Right lobe of liver (tissue), 6 donors: Measurements from ENCODE around the gene CXXC1. TPM values are rescaled to one million over a fixed set of nuclear protein-coding genes. Genes with fewer than 3 reads are reported as not detected.
A peak's percentile ranks its signal among the peaks of the same experiment; 100 is the strongest.

Experiments used
- ATAC-seq, 4 donors: fragments of 200-7000 bp; cut with Tn5 transposase; one replicate each; pipeline ENCODE4 v1.9.1; 2020; ENCODE audit warnings: mild to moderate bottlenecking in 4 of 4, moderate library complexity in 4 of 4
- DNase-seq, 3 donors: peaks; one replicate each; pipeline ENCODE4 v3.0.0-alpha.2; 2020
- H3K27ac ChIP-seq, 3 donors: fragments of 200-600 bp; one replicate each; pipeline ENCODE4 v1.8.0; 2022
- H3K27me3 ChIP-seq, 2 donors: fragments of 200-600 bp; one replicate each; pipeline ENCODE4 v1.8.0; 2022
- H3K36me3 ChIP-seq, 4 donors: fragments of 200-600 bp; sonication (generic) in 1 of 4; one replicate each; pipeline versions ENCODE4 v1.5.1 to v1.8.0; 2017 to 2022; ENCODE audit warnings: control low read depth in 1 of 4
- H3K4me1 ChIP-seq, 4 donors: fragments of 200-600 bp; sonication (generic) in 1 of 4; one replicate each; pipeline versions ENCODE4 v1.5.1 to v1.8.0; 2017 to 2022; ENCODE audit warnings: control low read depth in 1 of 4
- H3K4me3 ChIP-seq, 3 donors: fragments of 200-600 bp; one replicate each; pipeline ENCODE4 v1.8.0; 2022
- H3K9me3 ChIP-seq, 4 donors: fragments of 200-600 bp; sonication (generic) in 1 of 4; one replicate each; pipeline versions ENCODE4 v1.5.1 to v1.8.0; 2017 to 2022; ENCODE audit warnings: control low read depth in 1 of 4
- POLR2A ChIP-seq: fragments of 450-650 bp; IDR thresholded peaks from one replicate; pipeline ENCODE4 v1.6.1; 2017; ENCODE audit warnings: antibody characterized with exemption, mild to moderate bottlenecking
- WGBS: methylation state at CpG from one replicate; pipeline ENCODE4 v1.1.6; 2018; ENCODE audit warnings: low coverage, low lambda C conversion rate; ENCODE audit not compliant: insufficient coverage; ENCODE audit errors: missing lambda C conversion rate; 5-methylcytosine and 5-hydroxymethylcytosine counted together
- intact Hi-C, 2 donors: fragments of 100-400 bp; cut with DNase I; formaldehyde crosslinking; loops; one replicate each; pipeline versions ENCODE4 v1.11.2 to v1.14.1; 2022
- total RNA-seq, 6 experiments: library from RNA; depleted of rRNA in 2 of 6; stranded (reverse); fragments of >200 nt in 2 of 6; fragmentation: NEBNext Ultra II Directional in 3 of 6; extraction: Animal tissue kit (Norgen Biotek cat#: 25700) in 3 of 6; gene quantifications; one replicate each; pipeline versions ENCODE4 v1.1.0 to v1.2.4, GENCODE V29; 2016 to 2023
- TF ChIP-seq, protein P1 (sequence below), 4 donors: fragments of 200-600 bp in 3 of 4; fragments of 450-650 bp in 1 of 4; IDR thresholded peaks; one replicate each; pipeline versions ENCODE4 v1.5.1 to v1.8.0; 2016 to 2022; ENCODE audit warnings: antibody characterized with exemption in 4 of 4, mild to moderate bottlenecking in 2 of 4
- donor health status: DM: no; HTN: yes; CAD: no.
- donor health status: DM: no; HTN: no; CAD: no.
- donor health status: DM: no; HTN: no; CAD: no.
- donor health status: DM: no; HTN: yes; CAD: no.
- donor health status: DM: no; HTN: yes; CAD: no.

Gene CXXC1
- total RNA-seq, 6 experiments from 2014 or later = 16.4 to 34.9 (median 26.1) TPM

DNA sequence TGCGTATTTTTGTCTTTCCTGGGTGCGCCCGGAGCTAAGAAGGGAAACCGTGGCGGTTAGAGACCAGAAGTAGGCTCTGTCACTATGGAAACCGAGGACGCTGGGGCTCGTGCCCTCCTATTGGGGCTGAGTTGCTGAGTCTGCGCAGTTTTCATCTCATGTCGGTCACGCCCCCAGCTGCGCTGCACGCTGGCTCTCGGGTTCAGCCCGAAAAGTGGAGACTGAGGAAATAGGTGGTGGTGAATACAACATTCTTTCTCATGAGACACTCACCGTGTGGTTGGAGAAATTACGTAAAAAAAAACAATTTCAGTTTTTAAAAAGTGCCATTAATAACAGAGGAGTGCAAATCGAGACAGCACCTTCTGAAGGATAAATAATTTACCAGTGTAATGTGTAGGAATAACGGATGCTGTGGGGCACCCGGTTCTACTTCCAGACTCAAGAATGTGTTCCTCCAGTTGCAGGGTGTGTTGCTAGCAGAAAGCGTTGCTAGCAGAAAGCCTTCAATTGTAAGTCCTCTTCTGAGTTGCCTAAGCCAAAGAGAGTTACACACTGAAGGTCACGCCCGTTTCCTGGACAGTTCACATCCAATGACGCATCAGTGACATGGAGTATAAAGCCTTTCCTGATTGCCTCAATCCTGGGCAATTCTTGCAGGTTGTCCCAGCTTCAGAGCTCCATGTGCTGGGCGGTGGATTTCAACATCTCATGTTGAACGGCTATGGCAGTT, 20.4 kb upstream of the CXXC1 start:
- intact Hi-C loops = no loop called here
- peak overlapping the region; percentile 14 to 44 (median 42) for H3K4me3 ChIP-seq
- WGBS = 2% methylated on average over 21 of the region's 26 CpGs
- no peaks in the 10 kb centered on the region for H3K36me3 ChIP-seq
- peak; percentile 89 to 94 (median 94) for DNase-seq
- peaks cover 0 to 14% (median 0%) of the 10 kb centered on the region in 4 donors for H3K4me1 ChIP-seq
- H3K27me3 ChIP-seq = no peaks in the 10 kb centered on the region
- H3K9me3 ChIP-seq = peaks cover 0 to 2% (median 0%) of the 10 kb centered on the region in 4 donors
- peak; percentile 94 to 97 (median 96) for ATAC-seq
- peak overlapping the region in 1 of 3 donors; percentile 58 for H3K27ac ChIP-seq
- TF ChIP-seq POLR2A = peak; percentile 46
- TF ChIP-seq, protein P1, sequence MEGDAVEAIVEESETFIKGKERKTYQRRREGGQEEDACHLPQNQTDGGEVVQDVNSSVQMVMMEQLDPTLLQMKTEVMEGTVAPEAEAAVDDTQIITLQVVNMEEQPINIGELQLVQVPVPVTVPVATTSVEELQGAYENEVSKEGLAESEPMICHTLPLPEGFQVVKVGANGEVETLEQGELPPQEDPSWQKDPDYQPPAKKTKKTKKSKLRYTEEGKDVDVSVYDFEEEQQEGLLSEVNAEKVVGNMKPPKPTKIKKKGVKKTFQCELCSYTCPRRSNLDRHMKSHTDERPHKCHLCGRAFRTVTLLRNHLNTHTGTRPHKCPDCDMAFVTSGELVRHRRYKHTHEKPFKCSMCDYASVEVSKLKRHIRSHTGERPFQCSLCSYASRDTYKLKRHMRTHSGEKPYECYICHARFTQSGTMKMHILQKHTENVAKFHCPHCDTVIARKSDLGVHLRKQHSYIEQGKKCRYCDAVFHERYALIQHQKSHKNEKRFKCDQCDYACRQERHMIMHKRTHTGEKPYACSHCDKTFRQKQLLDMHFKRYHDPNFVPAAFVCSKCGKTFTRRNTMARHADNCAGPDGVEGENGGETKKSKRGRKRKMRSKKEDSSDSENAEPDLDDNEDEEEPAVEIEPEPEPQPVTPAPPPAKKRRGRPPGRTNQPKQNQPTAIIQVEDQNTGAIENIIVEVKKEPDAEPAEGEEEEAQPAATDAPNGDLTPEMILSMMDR (IDR thresholded peaks at IDR 0.05) = no peak

DNA sequence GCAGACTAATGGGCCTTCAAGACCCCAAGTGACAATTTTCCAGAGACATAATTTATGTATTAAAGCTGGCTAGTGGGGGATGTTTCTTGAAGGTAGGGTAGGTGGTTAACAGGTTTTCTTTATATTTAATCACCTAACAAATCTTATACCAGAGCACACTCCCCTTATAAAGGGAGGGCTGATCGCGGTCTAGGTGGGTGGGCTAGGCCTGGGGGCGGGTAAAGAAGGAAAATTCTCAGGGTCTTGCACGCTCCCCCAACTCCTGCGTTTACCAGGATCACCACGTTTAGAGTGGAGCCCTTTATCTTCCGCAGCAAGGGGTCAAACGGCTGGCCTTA, 19.9 kb upstream of the CXXC1 start:
- H3K4me3 ChIP-seq = peak overlapping the region; percentile 14 to 44 (median 42)
- intact Hi-C loops = no loop called here
- no peak overlapping the region for H3K27ac ChIP-seq

DNA sequence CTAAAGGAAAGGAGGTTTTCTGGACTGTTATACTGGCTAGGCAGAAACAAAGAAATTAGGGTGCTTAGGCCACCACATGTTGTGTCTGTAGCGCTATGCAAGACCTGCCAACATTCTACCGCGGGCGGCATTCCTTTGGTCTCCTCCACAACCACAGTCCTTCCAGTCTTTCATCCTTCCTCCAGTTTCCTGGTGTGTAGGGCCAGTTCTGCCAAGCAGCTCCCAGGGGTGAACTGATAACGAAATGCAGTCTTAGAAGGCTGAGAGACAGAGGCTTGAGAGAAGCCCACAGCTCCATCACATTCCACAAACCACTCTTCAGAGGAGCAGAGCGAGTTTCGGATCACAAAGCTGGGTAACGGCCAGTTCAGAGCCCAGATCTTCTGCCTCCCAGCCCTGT, 19.5 kb upstream of the CXXC1 start:
- H3K4me3 ChIP-seq = no peak overlapping the region
- no peak overlapping the region for H3K27ac ChIP-seq

More for the DNA sequence above, 19.9 kb upstream of the CXXC1 start:
- DNase-seq (no peak), ATAC-seq (no peak)
- no peak for TF ChIP-seq POLR2A
- TF ChIP-seq, protein P1 (IDR thresholded peaks at IDR 0.05) = no peak
- H3K27me3 ChIP-seq = no peaks in the 10 kb centered on the region
- no peaks in the 10 kb centered on the region for H3K36me3 ChIP-seq
- peaks cover 0 to 2% (median 0%) of the 10 kb centered on the region in 4 donors for H3K9me3 ChIP-seq
- peaks cover 0 to 14% (median 0%) of the 10 kb centered on the region in 4 donors for H3K4me1 ChIP-seq
- WGBS = 7% methylated on average over 3 of the region's 8 CpGs

DNA sequence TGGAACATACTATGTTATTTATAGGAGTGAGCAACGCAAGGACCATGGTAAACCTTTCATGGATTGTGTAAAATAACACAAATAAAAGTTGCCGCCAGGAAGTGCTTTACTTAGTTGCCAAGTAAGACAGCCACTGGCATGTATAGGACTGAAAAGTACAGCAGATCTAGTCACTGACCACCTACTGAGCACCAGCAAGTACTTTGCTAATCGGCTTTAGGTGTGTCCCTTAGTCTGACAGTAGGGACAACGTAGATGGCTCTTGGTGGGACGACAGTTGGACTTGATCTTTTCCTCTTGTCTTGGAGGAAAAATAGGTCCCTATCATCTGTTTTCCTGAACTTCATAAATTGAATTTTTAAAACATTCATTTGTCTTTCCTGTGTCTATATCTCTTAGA, 13.6 kb upstream of the CXXC1 start:
- H3K4me3 ChIP-seq = no peak overlapping the region
- no peaks in the 10 kb centered on the region for H3K36me3 ChIP-seq
- no peaks in the 10 kb centered on the region for H3K4me1 ChIP-seq
- TF ChIP-seq, protein P1 (IDR thresholded peaks at IDR 0.05) = no peak
- no peak for TF ChIP-seq POLR2A
- H3K9me3 ChIP-seq = peaks cover 0 to 2% (median 0%) of the 10 kb centered on the region in 4 donors
- no peak for DNase-seq
- intact Hi-C loops = no loop called here
- no peaks in the 10 kb centered on the region for H3K27me3 ChIP-seq
- H3K27ac ChIP-seq = no peak overlapping the region
- no peak for ATAC-seq
- WGBS = 41% methylated on average over 5 of the region's 5 CpGs

More for the DNA sequence above, 19.5 kb upstream of the CXXC1 start:
- Histone ChIP-seq H3K27me3 (no peaks in the 10 kb centered on the region), H3K4me1 (peaks cover 0 to 13% (median 0%) of the 10 kb centered on the region in 4 donors), H3K9me3 (peaks cover 0 to 2% (median 0%) of the 10 kb centered on the region in 4 donors), H3K36me3 (no peaks in the 10 kb centered on the region)
- no peak for DNase-seq
- WGBS = 73% methylated on average over 8 of the region's 8 CpGs
- TF ChIP-seq POLR2A = no peak
- TF ChIP-seq, protein P1 (IDR thresholded peaks at IDR 0.05) = no peak
- intact Hi-C loops = no loop called here
- no peak for ATAC-seq
